ENCODE data around the gene AUTS2. TPM values are rescaled to one million over a fixed set of nuclear protein-coding genes. Genes with fewer than 3 reads are reported as not detected.

AUTS2 gene
- total and polyA plus RNA-seq, 2 of the 8 experiments (the other 6 are each of a cell fraction or from before 2014, with no cell fraction given) = 25.9 to 101 TPM

DNA sequence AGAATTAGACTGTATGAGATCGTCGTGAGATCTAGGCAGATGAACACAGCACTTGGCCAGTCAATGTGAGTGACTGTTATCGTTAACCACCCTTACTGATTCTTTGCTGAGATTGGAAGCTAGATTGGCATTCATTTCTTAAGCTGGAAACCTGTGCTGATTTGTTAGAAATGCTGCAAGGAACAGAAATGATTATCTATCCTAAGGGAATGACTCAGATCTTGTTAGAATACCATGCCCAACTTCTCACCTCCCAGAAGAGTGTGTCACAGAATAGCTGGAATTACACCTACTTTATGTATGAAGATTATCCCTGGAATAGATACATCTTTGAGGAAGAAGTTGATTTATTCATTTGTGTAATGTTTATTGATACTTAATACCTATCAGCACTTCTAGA is 275.2 kb downstream of the AUTS2 start:
- H3K27me3 ChIP-seq (replicated peaks in 1 of 4; ENCODE audit: control insufficient read depth in 3 of 4, extremely low read depth in 1 of 4, insufficient read depth in 3 of 4, low read length in 3 of 4) = no peaks in the 10 kb centered on the region
- 79% methylated on average over 3 of the region's 3 CpGs; no CpG with 5 or more reads in 1 of the 2 experiments for WGBS, 2 experiments (ENCODE audit: extremely low coverage in 1 of 2, insufficient coverage in 1 of 2, insufficient read length in 1 of 2, insufficient replicate concordance in 2 of 2, low coverage in 1 of 2, low lambda C conversion rate in 2 of 2, missing lambda C conversion rate in 1 of 2)
- H3K9me3 ChIP-seq (ENCODE audit: insufficient read depth in 2 of 2, low read depth in 1 of 2, low read length in 1 of 2) = no peaks in the 10 kb centered on the region
- no peaks in the 10 kb centered on the region for H3K79me2 ChIP-seq (ENCODE audit: control insufficient read depth in 1 of 2, insufficient read depth in 2 of 2, low read length in 2 of 2)
- H3K27ac ChIP-seq (ENCODE audit: low read depth, low read length) = no peak overlapping the region
- no peak overlapping the region for H4K91ac ChIP-seq (replicated peaks; ENCODE audit: insufficient read length, low read length)
- ChIA-PET POLR2A (ENCODE audit: partially characterized antibody) (no interaction called here), CTCF (ENCODE audit: partially characterized antibody) (interaction anchor here (0.6 kb wide), 2 partner anchors 22 to 371 kb away, joined by 3 read pairs; no protein-coding TSS in a partner anchor)
- H3K23me2 ChIP-seq (ENCODE audit: low read depth, low read length) = no peaks in the 10 kb centered on the region
- no peak overlapping the region for H2BK12ac ChIP-seq (ENCODE audit: low read depth, low read length)
- H2BK5ac ChIP-seq (ENCODE audit: low read depth, low read length) = no peak overlapping the region
- H3K18ac ChIP-seq (ENCODE audit: extremely low read depth, low read length) = no peak overlapping the region
- H4K5ac ChIP-seq (ENCODE audit: insufficient read length, low read depth, low read length) = no peak overlapping the region
- H3K14ac ChIP-seq (ENCODE audit: insufficient read length) = no peak overlapping the region
- no peak for FAIRE-seq
- no peak overlapping the region for H2BK20ac ChIP-seq (ENCODE audit: low read length)
- H2BK15ac ChIP-seq (ENCODE audit: low read length) = no peak overlapping the region
- H3K23ac ChIP-seq (ENCODE audit: insufficient read length) = no peak overlapping the region
- H2AFZ ChIP-seq (ENCODE audit: low read length) = no peak overlapping the region
- no peak overlapping the region for H3K56ac ChIP-seq (replicated peaks; ENCODE audit: insufficient read length, low read depth, low read length)
- no peak overlapping the region for H2AK5ac ChIP-seq (ENCODE audit: low read depth, low read length)
- no peaks in the 10 kb centered on the region for H4K20me1 ChIP-seq (replicated peaks in 1 of 2; ENCODE audit: control insufficient read depth in 1 of 2, insufficient read depth in 2 of 2, low read length in 2 of 2)
- no peak overlapping the region for H3K4ac ChIP-seq (replicated peaks; ENCODE audit: insufficient read length, low read depth, low read length)
- no peak overlapping the region for H3K9ac ChIP-seq (replicated peaks in 1 of 4; ENCODE audit: extremely low read depth in 1 of 4, low read depth in 3 of 4, low read length in 3 of 4)
- H3K36me3 ChIP-seq (ENCODE audit: control insufficient read depth in 2 of 4, insufficient read depth in 4 of 4, low read length in 3 of 4) = no peaks in the 10 kb centered on the region
- no peak for DNase-seq (ENCODE audit: low read depth in 1 of 2, low spot score in 2 of 2)
- no peak overlapping the region for H4K8ac ChIP-seq (ENCODE audit: extremely low read depth, insufficient read depth, low read length)
- TF ChIP-seq RAD21 (IDR thresholded peaks at IDR 0.05 in 1 of 2, conservative IDR thresholded peaks at IDR 0.05 in 1 of 2; ENCODE audit: low read depth in 2 of 2, low read length in 2 of 2) (no peak), CHD2 (IDR thresholded peaks at IDR 0.05; ENCODE audit: low read length) (no peak), SIX5 (IDR thresholded peaks at IDR 0.05; ENCODE audit: low read depth, low read length) (no peak)
- no peaks in the 10 kb centered on the region for H3K79me1 ChIP-seq (ENCODE audit: low read depth, low read length)
- no peak overlapping the region for H3K4me3 ChIP-seq (ENCODE audit: extremely low read depth in 1 of 4, insufficient read depth in 2 of 4, low read depth in 3 of 4, low read length in 4 of 4)
- no peak overlapping the region for H3K4me2 ChIP-seq (ENCODE audit: insufficient read depth in 1 of 2, low read depth in 2 of 2, low read length in 2 of 2)
- no peak overlapping the region for H2BK120ac ChIP-seq (replicated peaks; ENCODE audit: low read depth, low read length)
- H3K4me1 ChIP-seq (replicated peaks in 1 of 4; ENCODE audit: control insufficient read depth in 3 of 4, insufficient read depth in 4 of 4, low read length in 3 of 4) = no peaks in the 10 kb centered on the region
